ENCODE data around the gene FCGBP.
"Not testable (repeated sequence)": the region's sequence is repeated elsewhere in the genome, so short reads cannot be mapped to it uniquely, and the experiment has no call there.

The FCGBP gene

GRCh38 chr19:39916236-39916635 is 18.2 kb downstream of the FCGBP start:
- DNase-seq, result no peak

GRCh38 chr19:39915848-39916215 is 18.6 kb downstream of the FCGBP start:
- no peak for DNase-seq

- no peak for DNase-seq
These were observed 19.2 kb downstream of the FCGBP start for GRCh38 chr19:39915101-39915847.

- DNase-seq, result no peak
These were observed 20.6 kb downstream of the FCGBP start for GRCh38 chr19:39913682-39914333.

- DNase-seq, result no peak
These were observed 25.6 kb downstream of the FCGBP start for GRCh38 chr19:39908803-39909202.

- DNase-seq, result no peak
These were observed 27.4 kb downstream of the FCGBP start for GRCh38 chr19:39906820-39907611.

- no peak for DNase-seq
These were observed 28.2 kb downstream of the FCGBP start for GRCh38 chr19:39906283-39906682.

GRCh38 chr19:39903486-39904091 is 30.8 kb downstream of the FCGBP start:
- DNase-seq, result not testable (repeated sequence)

GRCh38 chr19:39902326-39902725 is 32.1 kb downstream of the FCGBP start:
- not testable (repeated sequence) for DNase-seq

- DNase-seq, result not testable (repeated sequence)
These were observed 32.8 kb downstream of the FCGBP start for GRCh38 chr19:39901681-39902080.

- not testable (repeated sequence) for DNase-seq
These were observed 35.6 kb downstream of the FCGBP start for GRCh38 chr19:39898858-39899257.

GRCh38 chr19:39897511-39898245 is 36.8 kb downstream of the FCGBP start:
- peak; percentile 64 for DNase-seq

- not testable (repeated sequence) for DNase-seq
These were observed 39.3 kb downstream of the FCGBP start for GRCh38 chr19:39895096-39895495.

GRCh38 chr19:39894236-39894606 is 40.2 kb downstream of the FCGBP start:
- not testable (repeated sequence) for DNase-seq

- peak; percentile 41 for DNase-seq
These were observed 40.8 kb downstream of the FCGBP start for GRCh38 chr19:39893366-39894235.

- DNase-seq, result not testable (repeated sequence)
These were observed 41.9 kb downstream of the FCGBP start for GRCh38 chr19:39892506-39892902.

- DNase-seq, result peak; percentile 29
These were observed 42.6 kb downstream of the FCGBP start for GRCh38 chr19:39891660-39892505.

GRCh38 chr19:39890755-39891551 is 43.5 kb downstream of the FCGBP start:
- no peak for DNase-seq
